OCI-LY7 (cell line): ENCODE data around the gene F7. TPM values are rescaled to one million over a fixed set of nuclear protein-coding genes. Genes with fewer than 3 reads are reported as not detected.

Source experiments
- BruUV-seq: library from RNA; stranded (reverse); fragments of 400-500 nt; replicated peaks from 2 replicates; lab custom pipeline; 2021; lab: Mats Ljungman, UMichigan
- CTCF ChIA-PET: fragments of 300-600 bp; sonication (Branson Sonifier 250); formaldehyde crosslinking; loops from one replicate; lab custom pipeline; 2022; ENCODE audit warnings: antibody characterized with exemption; ENCODE audit not compliant: unreplicated experiment; lab: Charles Lee
- POLR2A ChIA-PET: fragments of 300-600 bp; sonication (Branson Sonifier 250); formaldehyde crosslinking; loops from one replicate; lab custom pipeline; 2022; ENCODE audit warnings: antibody characterized with exemption; lab: Charles Lee
- DNase-seq: peaks from one replicate; pipeline ENCODE4 v3.0.0-alpha.2; 2015; ENCODE audit warnings: low spot score
- H2AFZ ChIP-seq: fragments of 200-600 bp; sonication (generic), shearing (Covaris generic); 2 replicates; pipeline ENCODE4 v1.6.1; 2014; ENCODE audit warnings: mild to moderate bottlenecking, antibody characterized with exemption, low read length, moderate library complexity
- H3K27ac ChIP-seq: fragments of 200-600 bp; sonication (generic); 2 replicates; pipeline ENCODE4 v1.5.1; 2014; ENCODE audit warnings: mixed run types, low read depth, mild to moderate bottlenecking, moderate library complexity, low read length, inconsistent platforms; ENCODE audit not compliant: poor library complexity, severe bottlenecking
- H3K36me3 ChIP-seq: fragments of 200-600 bp; sonication (generic); 2 replicates; pipeline ENCODE4 v1.6.1; 2014; ENCODE audit warnings: mild to moderate bottlenecking, antibody characterized with exemption, low read length, moderate library complexity, mixed read lengths; ENCODE audit not compliant: insufficient read depth
- H3K4me1 ChIP-seq: fragments of 200-600 bp; sonication (generic); 2 replicates; pipeline ENCODE4 v1.5.1; 2014; ENCODE audit warnings: mild to moderate bottlenecking, low read length; ENCODE audit not compliant: insufficient read depth, poor library complexity, severe bottlenecking
- H3K4me2 ChIP-seq: fragments of 200-600 bp; sonication (generic); 2 replicates; pipeline ENCODE4 v1.6.1; 2014; ENCODE audit warnings: mild to moderate bottlenecking, low read length
- H3K4me3 ChIP-seq: fragments of 200-600 bp; sonication (generic); 2 replicates; pipeline ENCODE4 v1.5.1; 2014; ENCODE audit warnings: mild to moderate bottlenecking, low read depth, low read length; ENCODE audit not compliant: poor library complexity, severe bottlenecking
- H3K79me2 ChIP-seq: fragments of 200-600 bp; sonication (generic); 2 replicates; pipeline ENCODE4 v1.6.1; 2016; ENCODE audit warnings: low read depth, mild to moderate bottlenecking, low read length, moderate library complexity, mixed read lengths; ENCODE audit not compliant: insufficient read depth
- H3K9me2 ChIP-seq: fragments of 200-600 bp; sonication (generic); 2 replicates; pipeline ENCODE4 v1.6.1; 2016; ENCODE audit warnings: mild to moderate bottlenecking, low read length, mixed read lengths; ENCODE audit not compliant: insufficient read depth
- H3K9me3 ChIP-seq: fragments of 200-600 bp; sonication (generic); 2 replicates; pipeline ENCODE4 v1.6.1; 2014; ENCODE audit warnings: mild to moderate bottlenecking, mixed run types, low read length, mixed read lengths
- H4K20me1 ChIP-seq: fragments of 200-600 bp; sonication (generic); 2 replicates; pipeline ENCODE4 v1.6.1; 2014; ENCODE audit warnings: mild to moderate bottlenecking, antibody characterized with exemption, low read length, moderate library complexity, mixed read lengths; ENCODE audit not compliant: insufficient read depth
- EZH2phosphoT487 ChIP-seq: fragments of 200-600 bp; sonication (generic); IDR thresholded peaks from 2 replicates; pipeline ENCODE4 v1.6.1; 2018; ENCODE audit warnings: low read depth, borderline replicate concordance, mild to moderate bottlenecking, mixed run types, antibody characterized with exemption, low read length, moderate library complexity, mixed read lengths
- intact Hi-C: fragments of 100-400 bp; cut with micrococcal nuclease; formaldehyde crosslinking; loops from one replicate; pipeline ENCODE4 v1.10.0; 2022; ENCODE audit not compliant: unreplicated experiment
- total RNA-seq, 2 experiments: library from RNA; depleted of rRNA in 1 of 2; stranded (reverse); fragments of >200 nt in 1 of 2; shearing (Covaris generic) in 1 of 2; gene quantifications; 2 replicates each; pipeline ENCODE4 v1.2.3, GENCODE V29; 2014 to 2022
- TF ChIP-seq, protein P1 (sequence below): fragments of 200-600 bp; sonication (generic); conservative IDR thresholded peaks from 2 replicates; pipeline ENCODE4 v1.5.1; 2014; ENCODE audit warnings: mild to moderate bottlenecking, antibody characterized with exemption, low read length, moderate library complexity, mixed read lengths

Gene F7
- total RNA-seq, 2 experiments from 2014 or later: not detected

DNA sequence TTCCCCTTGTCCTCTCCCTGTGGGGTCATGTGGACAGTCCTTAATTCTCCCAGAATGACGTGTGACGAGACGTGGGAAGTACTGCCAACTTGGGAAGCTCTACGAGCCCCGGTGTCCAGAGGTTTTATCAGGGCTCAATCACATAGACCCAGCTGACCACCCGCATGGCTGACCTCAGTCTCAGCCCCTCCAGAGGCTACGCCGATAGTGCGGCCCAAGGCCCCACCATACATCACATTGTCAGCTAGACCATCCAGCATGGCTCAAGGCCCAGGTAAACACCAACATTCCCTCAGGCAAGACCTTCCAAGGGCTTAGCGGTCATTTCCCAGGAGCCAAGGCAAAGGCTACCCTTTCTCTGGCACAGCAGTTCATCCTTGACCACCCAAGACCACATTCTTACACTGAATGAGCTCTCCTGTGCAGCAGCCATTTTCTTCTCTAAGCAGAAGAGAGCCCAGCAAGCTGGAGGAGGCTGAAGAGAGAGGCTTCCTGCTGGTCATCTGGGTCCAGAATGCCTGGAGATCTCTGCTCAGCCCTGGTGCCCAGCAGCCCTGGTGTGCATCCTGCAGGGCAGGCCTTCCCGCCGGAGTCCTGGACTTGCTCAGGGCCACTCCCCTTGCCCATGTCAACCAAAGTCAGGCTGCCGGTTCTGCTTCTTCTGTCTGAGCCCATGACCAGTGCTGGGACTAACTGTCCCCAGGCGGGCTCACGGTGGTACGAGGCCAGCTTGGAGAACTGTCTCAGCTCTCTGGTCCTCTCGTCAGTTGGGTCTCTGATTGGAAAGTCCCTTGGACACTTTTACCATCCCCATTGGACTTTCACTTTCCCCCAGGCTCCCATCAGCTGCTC, 9.1 kb downstream of the F7 start:
- Histone ChIP-seq H4K20me1 (no peaks in the 10 kb centered on the region), H3K4me3 (no peak overlapping the region), H3K79me2 (no peaks in the 10 kb centered on the region), H3K27ac (no peak overlapping the region), H3K9me2 (no peaks in the 10 kb centered on the region), H3K9me3 (no peaks in the 10 kb centered on the region), H3K4me2 (no peak overlapping the region), H3K36me3 (no peaks in the 10 kb centered on the region), H3K4me1 (no peaks in the 10 kb centered on the region), H2AFZ (no peak overlapping the region)
- CTCF ChIA-PET: no interaction called here
- no peak for DNase-seq
- TF ChIP-seq EZH2phosphoT487: no peak
- TF ChIP-seq, protein P1, sequence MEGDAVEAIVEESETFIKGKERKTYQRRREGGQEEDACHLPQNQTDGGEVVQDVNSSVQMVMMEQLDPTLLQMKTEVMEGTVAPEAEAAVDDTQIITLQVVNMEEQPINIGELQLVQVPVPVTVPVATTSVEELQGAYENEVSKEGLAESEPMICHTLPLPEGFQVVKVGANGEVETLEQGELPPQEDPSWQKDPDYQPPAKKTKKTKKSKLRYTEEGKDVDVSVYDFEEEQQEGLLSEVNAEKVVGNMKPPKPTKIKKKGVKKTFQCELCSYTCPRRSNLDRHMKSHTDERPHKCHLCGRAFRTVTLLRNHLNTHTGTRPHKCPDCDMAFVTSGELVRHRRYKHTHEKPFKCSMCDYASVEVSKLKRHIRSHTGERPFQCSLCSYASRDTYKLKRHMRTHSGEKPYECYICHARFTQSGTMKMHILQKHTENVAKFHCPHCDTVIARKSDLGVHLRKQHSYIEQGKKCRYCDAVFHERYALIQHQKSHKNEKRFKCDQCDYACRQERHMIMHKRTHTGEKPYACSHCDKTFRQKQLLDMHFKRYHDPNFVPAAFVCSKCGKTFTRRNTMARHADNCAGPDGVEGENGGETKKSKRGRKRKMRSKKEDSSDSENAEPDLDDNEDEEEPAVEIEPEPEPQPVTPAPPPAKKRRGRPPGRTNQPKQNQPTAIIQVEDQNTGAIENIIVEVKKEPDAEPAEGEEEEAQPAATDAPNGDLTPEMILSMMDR: no peak
- intact Hi-C loops: no loop called here
- POLR2A ChIA-PET: no interaction called here
- BruUV-seq: no TSS peak

DNA sequence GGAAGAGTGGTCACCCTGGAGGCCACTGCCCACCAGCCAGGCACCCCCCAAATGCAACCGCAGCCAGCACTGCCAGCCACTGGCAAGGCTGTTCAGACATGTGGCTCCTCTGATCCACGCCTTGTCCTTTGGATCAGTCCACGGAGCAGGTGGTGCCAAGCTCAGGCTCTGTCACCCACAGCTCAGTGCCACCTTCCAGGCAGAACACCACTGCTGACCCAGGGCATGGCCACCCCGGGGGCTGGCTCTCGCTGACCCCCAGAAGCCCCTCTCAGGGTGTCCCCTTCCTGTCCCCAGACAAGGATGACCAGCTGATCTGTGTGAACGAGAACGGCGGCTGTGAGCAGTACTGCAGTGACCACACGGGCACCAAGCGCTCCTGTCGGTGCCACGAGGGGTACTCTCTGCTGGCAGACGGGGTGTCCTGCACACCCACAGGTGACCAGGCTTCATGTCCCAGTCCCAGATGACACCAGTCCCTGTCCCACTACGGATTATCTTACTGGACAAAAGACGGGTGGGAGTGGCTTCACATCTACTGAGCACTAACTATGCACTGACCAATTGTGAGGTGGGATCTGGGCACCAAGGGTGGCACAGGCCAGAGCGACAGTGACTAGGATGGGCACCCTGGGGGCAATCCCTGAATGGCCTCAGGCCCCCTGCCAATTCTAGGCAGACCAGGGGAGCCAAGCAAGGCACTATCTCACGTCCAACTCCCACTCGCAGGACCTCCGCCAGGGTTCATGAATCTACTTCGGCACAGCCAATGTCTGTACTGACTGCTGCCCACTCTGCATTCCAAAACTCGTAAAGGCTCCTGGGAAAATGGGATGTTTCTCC, 10.0 kb downstream of the F7 start:
- CTCF ChIA-PET: no interaction called here
- no peak overlapping the region for H3K4me2 ChIP-seq
- H3K27ac ChIP-seq: no peak overlapping the region
- POLR2A ChIA-PET: no interaction called here
- TF ChIP-seq, protein P1: no peak
- TF ChIP-seq EZH2phosphoT487: no peak
- DNase-seq: no peak
- no peaks in the 10 kb centered on the region for H3K79me2 ChIP-seq
- no peaks in the 10 kb centered on the region for H3K36me3 ChIP-seq
- H3K4me1 ChIP-seq: no peaks in the 10 kb centered on the region
- H3K9me3 ChIP-seq: no peaks in the 10 kb centered on the region
- H2AFZ ChIP-seq: no peak overlapping the region
- H3K9me2 ChIP-seq: no peaks in the 10 kb centered on the region
- no TSS peak for BruUV-seq
- no peak overlapping the region for H3K4me3 ChIP-seq
- no peaks in the 10 kb centered on the region for H4K20me1 ChIP-seq
- intact Hi-C loops: no loop called here
